Muscle of back (tissue), 11 donors: Measurements from ENCODE around the gene AKAP13. TPM values are rescaled to one million over a fixed set of nuclear protein-coding genes. Genes with fewer than 3 reads are reported as not detected.
"Not testable (repeated sequence)": the region's sequence is repeated elsewhere in the genome, so short reads cannot be mapped to it uniquely, and the experiment has no call there.

Experiments used
- DNase-seq, 3 donors: peaks; one replicate each; pipeline versions ENCODE4 v3.0.0 to v3.0.0-alpha.2; 2013
- polyA plus RNA-seq, 10 donors: library from polyadenylated mRNA; unstranded; fragments of 120-200 nt; gene quantifications; one replicate each; pipeline ENCODE4 v1.2.1, GENCODE V29; 2013; ENCODE audit not compliant: insufficient read length in 10 of 10

AKAP13 gene
- polyA plus RNA-seq, 10 donors = 58.9 to 89.6 (median 65.7) TPM

DNA sequence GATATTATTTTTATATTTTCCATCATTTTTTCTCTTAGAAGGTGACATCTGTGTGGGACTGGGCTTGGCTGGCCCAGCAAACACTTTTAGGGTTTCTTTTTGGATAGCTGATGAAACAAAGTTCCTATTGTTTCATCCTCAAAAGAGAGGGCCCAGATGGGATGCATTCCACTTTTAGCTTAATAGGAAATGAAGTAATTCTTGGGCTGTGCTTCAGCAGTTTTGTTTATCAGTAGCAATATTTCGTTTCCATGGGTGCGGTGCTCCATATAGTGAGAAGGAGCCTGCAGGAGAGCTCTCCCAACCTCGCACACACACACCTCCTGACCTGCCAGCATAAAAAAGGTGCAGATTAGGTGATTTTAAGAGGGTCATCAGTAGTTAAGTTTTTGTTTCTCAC, 147.5 kb downstream of the AKAP13 start:
- peak; percentile 83 to 95 (median 89) for DNase-seq

DNA sequence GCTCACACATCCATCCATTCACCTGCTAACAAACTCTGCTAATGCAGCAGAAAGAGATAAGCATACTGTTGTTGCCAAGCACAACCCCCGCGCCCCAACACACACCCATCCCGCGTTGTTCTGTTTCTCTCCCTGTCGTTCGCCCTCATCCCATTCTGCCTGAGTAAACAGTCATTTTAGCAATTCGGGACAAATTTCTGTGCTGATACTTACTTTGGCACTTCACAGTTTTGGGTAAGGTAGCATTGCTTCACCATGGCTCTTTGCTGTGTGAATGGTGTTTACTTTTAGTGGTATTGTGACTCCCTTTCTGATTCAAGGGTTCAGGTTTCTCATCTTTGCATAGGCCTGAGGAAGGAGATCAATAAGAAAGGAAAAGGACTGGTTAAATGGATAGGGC, 149.7 kb downstream of the AKAP13 start:
- no peak for DNase-seq

DNA sequence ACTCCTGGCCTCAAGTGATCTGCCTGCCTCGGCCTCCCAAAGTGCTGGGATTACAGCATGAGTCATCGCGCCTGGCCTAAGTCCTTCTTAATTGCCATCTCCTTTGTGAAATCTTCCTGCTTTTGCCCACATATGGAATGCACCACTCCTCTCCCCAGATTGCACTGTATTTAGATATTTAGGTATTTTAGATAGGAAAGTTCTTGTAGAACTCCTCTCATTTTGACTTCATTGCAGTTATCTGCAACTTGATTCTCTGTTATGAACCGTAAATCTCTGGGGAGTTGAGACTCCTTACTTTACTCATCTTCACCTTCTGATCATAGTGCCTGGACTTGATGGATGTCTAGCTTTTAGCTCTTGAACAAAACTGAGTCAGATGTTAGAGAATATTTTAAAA, 150.7 kb downstream of the AKAP13 start:
- DNase-seq = no peak

DNA sequence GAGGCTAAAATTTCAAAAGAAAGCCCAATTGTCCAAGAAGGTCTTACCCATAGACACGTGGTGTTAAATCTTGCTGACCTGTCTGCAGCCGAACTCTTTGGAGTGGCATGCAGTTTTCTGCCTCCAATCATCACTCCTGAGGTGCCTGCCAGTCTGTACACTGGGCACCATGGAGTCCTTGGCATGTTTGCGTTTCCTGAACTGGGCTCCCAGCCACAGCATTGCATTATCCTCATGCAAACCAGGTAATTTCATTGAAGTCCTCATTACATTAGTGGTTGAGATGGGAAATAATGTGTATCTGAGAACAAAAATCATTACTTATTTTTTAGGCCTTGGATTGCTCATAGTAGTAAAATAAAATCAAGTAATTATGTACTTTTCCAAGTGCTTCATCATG, 152.3 kb downstream of the AKAP13 start:
- no peak for DNase-seq

DNA sequence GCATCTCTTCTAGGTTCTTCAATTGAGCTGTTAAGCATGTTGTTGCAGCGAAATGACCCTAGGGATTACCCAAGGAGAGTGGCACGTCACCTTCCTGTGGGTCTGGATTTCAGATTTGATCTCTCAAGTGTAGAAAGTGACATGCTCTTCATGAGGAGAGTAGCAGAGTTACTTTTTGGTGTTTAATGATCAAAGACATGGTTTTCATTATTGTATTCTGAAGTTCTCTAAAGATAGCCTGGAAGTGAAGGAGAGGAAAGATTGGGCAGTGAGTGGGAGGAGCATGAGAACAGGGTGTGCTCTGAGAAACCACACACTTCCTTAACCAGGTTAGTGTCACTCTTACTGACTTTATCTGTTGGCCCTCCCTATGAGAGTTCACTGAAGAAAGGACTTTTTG, 153.6 kb downstream of the AKAP13 start:
- no peak for DNase-seq

DNA sequence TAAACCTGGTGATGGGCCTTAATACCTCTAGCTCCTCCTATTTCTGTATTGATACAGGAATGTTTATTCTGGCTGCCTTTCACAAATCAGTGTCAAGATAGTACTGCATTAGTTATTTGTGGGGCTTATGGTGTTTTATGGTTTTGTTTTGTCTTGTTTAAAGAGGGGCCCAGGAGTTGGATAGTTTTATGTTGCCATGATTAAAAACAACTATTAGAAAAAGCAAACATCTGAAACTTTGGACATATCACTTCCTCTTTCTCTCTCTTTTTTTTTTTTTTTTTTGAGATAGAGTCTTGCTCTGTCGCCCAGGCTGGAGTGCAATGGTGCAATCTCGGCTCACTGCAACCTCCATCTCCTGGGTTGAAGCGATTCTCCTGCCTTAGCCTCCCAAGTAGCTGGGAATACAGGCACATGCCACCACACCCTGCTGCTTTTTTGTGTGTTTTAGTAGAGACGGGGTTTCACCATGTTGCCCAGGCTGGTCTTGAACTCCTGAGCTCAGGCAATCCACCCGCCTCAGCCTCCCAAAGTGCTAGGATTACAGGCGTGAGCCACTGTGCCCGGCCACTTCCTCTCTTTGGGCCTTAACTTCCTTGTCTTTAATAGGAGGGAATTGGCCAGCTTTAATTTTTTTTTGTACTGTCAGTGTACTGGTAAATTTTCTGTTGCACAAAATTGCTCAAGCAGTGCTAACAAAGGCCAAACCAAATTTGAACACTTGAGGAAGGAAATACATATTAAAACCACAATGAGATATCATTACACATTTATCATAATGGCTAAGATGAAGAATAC, 155.3 kb downstream of the AKAP13 start:
- DNase-seq = not testable (repeated sequence)

DNA sequence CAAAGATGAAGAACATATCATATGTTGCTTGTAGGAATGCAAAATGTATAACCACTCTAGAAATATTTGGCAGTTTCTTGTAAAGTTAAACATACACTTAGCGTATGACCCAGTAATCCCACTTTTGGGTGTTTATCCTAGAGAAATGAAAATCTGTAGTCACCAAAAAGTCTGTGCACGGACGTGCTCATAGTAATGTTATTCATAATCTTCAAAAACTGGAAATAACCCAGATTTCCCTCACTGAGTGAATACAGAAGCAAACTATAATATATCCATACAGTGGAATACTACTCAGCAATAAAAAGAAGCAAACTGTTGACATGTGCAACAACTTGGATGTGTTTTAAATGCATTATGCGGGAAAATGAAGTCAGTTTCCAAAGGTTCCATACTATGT, 155.9 kb downstream of the AKAP13 start:
- no peak for DNase-seq

DNA sequence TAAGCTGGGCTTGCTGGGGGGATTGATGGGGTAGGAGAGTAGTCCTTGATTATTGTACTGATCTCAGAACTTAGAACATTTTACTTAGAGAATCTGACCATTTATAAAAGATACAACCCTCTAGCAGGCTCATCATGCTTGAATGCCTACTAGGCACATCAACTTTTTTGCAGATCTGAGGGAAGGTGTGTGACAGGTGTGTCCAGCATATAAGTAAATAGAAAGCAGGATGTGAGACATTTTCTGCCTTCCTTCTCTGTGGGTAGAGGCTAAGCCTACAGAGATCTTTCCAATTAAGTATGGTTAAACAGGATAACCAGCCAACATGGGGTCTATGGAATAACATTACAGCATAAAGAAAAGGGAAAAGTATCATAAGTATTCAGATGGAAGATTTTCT, 159.1 kb downstream of the AKAP13 start:
- DNase-seq = no peak

DNA sequence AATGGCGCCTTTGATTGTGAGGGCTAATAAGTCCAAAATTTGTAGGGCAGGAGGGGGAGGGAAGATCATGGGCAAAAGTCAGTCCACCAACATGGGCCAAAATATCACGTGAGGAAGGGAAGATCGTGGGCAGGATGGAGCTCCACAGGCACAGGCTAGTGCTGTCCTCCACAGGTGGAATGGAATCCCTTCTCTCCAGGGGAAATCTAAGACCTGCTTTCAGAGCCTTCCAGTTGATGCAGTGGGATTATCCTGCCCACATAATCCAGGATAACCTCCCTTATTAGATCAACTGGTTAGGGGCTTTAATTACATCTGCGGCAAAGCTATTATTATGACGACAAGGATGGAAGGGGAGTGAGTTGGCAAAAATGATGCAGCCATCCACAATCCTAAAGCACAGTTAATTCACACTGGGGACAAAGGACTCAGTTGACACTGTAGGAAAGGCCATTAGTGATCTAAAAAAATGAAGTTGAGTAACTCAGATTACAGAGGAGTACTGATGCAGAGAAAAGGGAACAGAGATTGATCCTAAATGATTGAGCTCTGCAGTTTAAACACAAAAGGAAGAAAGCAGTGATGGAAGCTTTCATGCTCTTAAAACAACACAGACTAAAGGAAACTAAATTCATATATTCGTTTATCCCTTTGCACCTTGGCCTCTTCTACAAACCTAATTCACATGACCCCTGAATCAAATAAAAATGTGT, 159.8 kb downstream of the AKAP13 start:
- DNase-seq = no peak

DNA sequence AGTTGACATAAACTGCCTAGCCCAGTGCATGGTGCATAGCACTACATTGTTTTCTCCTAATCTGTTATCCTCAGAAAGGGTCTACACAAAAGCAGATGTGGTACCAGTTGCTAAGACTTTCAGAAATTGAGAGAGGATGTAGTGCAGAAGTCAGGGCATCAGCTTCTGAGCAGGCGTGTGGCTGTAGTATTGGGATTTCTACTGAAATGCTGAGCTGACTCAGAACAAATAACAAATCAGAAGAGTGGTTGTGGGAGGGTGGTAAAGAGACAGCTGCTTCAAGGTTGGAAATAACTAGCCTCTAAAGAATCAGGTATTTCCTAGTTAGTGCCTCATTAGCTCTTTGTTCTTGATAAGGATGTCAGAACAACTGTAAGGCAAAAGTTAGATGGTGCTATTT, 161.3 kb downstream of the AKAP13 start:
- no peak for DNase-seq

DNA sequence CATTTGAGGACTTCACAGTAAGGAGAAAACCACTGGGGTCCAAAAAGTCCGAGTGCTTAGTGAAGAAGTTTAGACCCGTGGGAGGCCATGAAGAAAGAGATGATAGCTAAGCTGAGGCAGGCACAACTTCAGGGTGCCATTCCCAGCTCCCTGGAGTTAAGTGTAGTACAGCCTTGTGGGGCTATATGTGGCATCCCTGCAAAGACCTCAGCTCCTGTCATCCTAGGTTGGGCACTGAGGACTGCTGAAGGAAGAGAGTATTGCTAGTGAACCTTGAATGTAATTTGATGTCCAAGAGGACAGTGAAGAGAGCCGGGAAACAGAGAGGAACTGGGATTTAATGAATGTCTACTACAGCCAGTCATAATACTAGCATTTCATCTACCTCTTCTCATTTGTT, 162.1 kb downstream of the AKAP13 start:
- no peak for DNase-seq

DNA sequence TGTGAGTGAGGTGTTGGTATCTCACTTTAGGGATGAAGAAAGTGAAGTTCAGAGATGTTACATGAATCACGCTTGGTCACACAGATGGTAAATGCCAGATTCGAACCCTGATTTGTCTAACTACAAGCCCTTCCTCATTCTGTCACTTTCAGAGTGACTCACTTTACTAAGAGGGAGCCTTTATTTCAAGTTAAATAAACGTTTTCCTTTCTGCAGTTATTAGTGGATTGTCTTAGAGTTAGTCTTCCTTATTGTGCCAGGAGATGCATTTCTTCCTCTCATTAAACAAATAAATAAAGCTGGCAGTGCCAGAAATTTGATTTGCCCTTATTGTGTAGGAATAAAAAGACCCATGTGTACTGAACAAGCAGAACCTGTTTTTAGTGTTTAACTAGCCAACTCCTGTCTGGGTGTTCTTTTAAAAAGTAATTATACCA, 162.5 kb downstream of the AKAP13 start:
- no peak for DNase-seq

DNA sequence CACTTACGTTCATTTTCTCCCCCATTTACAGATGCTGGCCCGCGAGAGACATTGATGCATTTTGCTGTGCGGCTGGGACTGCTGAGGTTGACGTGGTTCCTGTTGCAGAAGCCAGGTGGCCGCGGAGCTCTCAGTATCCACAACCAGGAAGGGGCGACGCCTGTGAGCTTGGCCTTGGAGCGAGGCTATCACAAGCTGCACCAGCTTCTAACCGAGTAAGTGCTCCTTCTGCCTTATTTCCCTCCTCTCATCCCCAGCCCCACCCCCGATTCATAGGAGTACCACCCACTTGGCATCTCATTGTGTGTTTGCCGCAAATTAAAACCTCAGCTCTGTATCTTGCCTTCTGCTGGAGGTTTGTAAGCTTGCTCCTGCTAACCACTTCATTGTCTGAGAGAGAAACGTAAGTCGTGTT, 163.3 kb downstream of the AKAP13 start:
- DNase-seq = peak in 2 of 3 donors; percentile 26 to 48

DNA sequence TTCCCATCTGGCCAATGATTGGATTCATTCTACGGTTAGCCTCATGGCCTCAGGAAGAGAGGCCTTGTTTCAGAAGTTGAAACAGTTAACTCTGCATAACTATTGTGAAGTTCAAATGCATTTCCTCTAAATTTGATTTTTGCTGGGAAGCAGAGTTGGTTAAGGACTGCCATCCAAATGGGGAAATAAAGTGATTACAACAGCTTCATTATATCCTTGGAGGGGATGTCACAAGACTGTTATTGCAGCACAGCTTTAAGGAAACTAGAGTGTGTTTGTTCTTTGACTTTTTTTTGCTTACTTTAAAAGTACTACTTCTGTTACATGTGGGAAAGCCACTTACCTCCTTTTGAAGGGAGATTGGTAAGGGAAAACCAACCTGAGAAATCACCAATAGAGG, 164.8 kb downstream of the AKAP13 start:
- peak in 1 of 3 donors; percentile 37 for DNase-seq

DNA sequence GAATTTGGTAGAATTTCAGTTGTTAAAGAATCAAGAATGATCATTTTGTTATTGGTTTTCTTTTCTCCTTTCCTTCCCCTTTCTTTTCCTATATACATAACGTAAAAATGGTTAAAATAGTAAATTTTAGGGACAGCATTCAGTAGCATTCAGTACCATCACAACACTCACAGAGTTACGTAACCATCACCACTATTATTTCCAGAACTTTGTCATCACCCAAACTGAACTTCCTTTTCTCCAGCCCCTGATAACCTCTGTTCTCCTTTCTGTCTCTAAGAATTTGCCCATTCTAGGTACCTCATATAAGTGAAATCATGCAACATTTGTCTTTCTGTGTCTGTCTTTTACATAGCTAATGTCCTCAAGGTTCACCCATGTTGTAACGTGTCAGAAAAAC, 165.3 kb downstream of the AKAP13 start:
- no peak for DNase-seq

DNA sequence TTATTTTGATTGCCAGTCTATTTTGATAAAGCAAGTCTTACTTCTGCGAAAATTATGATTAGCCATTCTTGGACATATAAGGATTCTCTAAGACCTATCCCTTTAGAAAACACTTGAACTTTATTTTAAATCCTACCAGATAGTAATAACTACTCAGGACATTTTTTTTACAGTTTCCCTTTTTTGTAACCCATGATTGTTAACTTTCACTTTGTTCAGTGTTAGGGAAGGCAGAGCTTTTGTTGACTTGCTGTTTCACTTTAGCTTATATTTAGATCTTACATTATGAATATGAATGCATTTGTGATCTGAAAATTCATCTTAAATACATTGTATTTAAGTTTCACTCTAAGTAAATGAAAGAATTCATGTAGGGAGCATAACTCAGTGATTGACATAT, 167.0 kb downstream of the AKAP13 start:
- no peak for DNase-seq

DNA sequence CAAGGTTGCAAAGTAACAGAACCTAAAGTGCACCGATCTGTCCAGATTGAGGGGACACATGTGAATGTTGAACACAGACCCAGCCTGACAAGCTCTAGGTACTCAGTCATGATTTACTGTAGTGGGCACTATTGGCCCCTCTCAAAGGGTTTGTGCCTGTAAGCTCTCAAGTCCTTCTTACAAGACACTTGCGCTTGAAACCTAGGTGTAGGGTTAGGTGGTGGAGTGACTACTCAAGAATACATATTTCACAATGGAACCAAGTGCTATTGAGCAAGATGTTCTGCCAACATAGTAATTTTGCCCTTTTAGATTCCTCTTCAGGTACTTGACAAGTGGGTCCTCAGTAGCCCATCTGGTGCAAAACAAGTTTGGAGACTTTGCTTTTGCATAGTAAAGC, 169.9 kb downstream of the AKAP13 start:
- no peak for DNase-seq

DNA sequence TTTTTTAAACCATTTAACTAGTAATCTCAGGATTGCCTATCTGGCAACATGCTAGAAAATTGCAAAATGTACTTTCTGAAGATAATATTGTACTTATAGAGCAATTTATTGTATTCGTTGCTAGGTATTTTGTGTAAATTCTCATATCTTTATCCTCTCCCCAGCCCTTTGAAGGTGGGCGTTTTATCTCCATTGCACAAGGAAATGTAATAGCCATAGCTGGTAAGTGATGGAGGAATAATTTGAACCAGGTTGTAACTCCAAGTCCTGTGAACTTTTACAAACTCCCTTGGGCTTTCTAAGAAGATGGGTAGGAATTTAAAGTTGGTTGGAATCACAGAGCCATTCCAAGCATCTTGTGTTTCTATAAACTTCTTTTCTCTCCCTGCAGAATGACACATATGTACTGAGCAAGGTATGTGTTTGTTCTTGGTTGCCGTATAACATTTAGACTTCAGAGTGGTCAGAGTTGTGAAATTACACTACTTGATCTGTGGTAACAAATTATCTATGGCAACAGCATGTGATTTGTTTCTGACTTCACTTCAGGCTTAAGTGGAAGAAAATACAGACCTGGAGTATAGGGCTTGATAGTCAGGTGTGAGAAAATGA, 170.9 kb downstream of the AKAP13 start:
- DNase-seq = no peak

DNA sequence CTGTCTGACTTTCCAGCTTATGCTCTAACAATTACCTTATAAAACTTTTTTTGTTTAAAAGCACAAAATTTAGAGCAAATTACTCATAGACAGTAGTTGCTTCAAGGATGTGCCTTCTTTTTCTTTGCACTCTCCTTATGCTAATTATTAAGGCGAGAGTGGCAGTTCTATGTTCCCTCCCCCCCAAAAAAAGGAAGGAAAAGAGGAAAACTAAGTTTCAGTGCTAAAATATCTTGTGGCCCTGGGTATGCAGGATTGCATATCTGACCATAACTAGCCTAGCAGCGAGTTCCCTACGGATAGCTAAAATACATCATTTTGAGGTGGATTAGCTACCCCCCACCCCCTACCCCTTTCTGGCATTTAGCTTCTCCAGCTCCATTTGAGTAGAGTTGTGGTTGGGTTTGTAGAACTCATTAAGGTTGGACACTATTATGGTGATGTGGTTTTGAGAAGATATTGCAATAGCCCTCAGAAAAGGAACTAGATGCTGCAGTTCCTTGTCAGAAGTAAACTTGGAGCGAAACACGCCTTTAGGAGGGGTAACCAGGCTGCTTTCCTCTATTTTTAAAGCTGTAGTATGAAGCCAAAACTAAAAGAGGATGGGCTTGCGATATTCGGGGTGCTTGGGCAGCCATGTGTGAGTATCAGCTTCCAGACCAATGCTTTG, 174.6 kb downstream of the AKAP13 start:
- DNase-seq = no peak

DNA sequence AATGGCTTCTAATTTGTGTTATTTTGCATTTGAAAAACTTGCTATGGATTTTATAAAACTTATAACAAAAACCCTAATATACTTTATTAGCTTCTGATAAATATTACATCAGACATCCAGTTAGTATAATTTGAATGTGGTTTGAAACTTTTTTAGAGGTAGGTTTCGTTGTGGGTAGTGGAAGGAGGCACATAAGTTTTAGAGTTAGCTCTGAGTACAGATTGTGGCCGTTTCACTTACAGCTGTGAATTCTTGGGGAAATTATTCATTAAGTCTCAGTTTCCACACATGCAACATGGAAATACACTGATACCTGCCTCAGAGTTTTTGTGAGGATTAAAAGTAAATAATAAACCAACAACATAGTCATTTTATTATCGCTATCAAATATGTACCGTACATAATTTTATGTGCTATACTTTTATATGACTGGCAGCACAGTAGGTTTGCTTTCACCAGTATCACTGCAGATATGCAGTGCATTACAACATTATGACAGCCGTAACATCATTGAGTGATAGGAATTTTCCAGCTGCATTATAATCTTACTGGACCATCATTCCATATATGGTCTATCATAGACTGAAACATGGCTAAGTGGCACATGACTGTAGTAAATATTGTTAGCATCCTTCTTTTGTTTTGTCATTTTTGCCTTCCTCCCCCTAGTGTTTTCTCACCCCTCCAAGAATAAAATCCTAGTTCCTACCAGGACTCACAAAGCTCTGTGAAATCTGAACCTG, 175.6 kb downstream of the AKAP13 start:
- DNase-seq = no peak

DNA sequence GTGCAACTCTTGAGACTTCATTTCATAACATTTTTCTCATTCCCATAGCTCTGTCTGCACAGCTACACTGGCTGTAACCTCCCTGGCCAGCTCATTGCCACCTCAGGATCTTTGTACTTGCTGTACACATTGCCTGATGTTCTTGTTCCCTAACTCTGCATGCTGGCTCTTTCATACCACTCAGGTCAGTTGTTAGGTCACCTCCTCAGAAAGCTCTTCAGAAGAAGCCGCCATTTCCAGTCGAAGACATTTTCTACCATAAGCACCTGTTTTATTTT, 176.2 kb downstream of the AKAP13 start:
- no peak for DNase-seq

DNA sequence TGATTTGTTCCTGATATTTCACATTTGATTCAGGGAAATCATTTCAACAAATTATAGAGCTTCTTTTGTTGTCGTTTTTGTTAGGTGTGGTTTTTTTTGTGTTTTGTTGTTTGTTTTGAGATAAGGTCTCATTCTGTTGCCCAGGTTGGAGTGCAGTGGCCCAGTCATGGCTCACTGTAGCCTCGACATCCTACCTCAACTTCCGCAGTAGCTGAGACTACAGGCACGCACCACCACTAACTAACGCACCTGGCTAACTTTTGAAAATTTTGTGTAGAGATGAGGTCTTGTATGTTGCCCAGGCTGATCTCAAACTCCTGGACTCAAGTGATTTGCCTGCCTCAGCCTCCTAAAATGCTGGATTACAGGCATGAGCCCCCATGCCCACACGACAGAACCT, 177.0 kb downstream of the AKAP13 start:
- DNase-seq = no peak
